ENCODE measurements around the gene ZNF24.

DNA sequence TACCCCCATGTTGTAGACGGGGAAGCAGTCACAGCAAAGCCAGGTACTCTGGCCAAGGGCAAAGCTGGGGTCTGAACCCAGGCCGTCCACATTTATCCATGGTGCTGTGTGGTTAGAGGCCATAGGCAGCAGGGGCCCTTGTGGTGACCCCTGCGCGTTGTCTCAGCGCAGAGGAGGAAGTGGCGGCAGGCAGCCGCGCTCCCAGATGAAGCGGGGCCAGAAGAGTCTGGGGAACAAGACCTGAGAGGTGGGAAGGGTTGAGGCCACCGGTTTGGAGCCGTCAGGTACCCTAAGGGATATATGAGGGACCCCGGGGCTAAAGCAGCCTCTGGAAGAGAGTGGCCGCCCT lies 32.1 kb upstream of the ZNF24 start:
- TF ChIP-seq, protein P1, sequence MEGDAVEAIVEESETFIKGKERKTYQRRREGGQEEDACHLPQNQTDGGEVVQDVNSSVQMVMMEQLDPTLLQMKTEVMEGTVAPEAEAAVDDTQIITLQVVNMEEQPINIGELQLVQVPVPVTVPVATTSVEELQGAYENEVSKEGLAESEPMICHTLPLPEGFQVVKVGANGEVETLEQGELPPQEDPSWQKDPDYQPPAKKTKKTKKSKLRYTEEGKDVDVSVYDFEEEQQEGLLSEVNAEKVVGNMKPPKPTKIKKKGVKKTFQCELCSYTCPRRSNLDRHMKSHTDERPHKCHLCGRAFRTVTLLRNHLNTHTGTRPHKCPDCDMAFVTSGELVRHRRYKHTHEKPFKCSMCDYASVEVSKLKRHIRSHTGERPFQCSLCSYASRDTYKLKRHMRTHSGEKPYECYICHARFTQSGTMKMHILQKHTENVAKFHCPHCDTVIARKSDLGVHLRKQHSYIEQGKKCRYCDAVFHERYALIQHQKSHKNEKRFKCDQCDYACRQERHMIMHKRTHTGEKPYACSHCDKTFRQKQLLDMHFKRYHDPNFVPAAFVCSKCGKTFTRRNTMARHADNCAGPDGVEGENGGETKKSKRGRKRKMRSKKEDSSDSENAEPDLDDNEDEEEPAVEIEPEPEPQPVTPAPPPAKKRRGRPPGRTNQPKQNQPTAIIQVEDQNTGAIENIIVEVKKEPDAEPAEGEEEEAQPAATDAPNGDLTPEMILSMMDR (IDR thresholded peaks at IDR 0.05) = no peak
- TF ChIP-seq ZFX (IDR thresholded peaks at IDR 0.05; ENCODE audit: borderline replicate concordance) = no peak
